HG02938 (cell line): ENCODE results near the gene RECQL5.

Source experiments
- ATAC-seq: cut with Tn5 transposase; IDR thresholded peaks from one replicate; pipeline ENCODE4 v1.9.1; 2021; ENCODE audit warnings: mild to moderate bottlenecking, moderate library complexity; ENCODE audit not compliant: unreplicated experiment

The RECQL5 gene

GRCh38 chr17:75634754-75635609 is 32.0 kb downstream of the RECQL5 start:
- no peak for ATAC-seq

GRCh38 chr17:75634376-75634740 is 32.6 kb downstream of the RECQL5 start:
- no peak for ATAC-seq

- ATAC-seq = no peak
Measured at GRCh38 chr17:75633486-75634375, 33.2 kb downstream of the RECQL5 start.

- ATAC-seq = no peak
Measured at GRCh38 chr17:75632863-75633485, 34.0 kb downstream of the RECQL5 start, which contains the start of gene SMIM5. TSS of gene SMIM5 (plus strand) at chr17:75633434. CDS start at chr17:75640202, 6,768 bp downstream.

GRCh38 chr17:75632428-75632827 is 34.5 kb downstream of the RECQL5 start:
- no peak for ATAC-seq

- no peak for ATAC-seq
Measured at GRCh38 chr17:75631353-75631752, 35.6 kb downstream of the RECQL5 start.

GRCh38 chr17:75630071-75630917 is 36.7 kb downstream of the RECQL5 start:
- ATAC-seq = no peak

- ATAC-seq = no peak
Measured at GRCh38 chr17:75629157-75629556, 37.8 kb downstream of the RECQL5 start.

GRCh38 chr17:75628425-75628824 is 38.5 kb downstream of the RECQL5 start:
- ATAC-seq = no peak

- ATAC-seq = no peak
Measured at GRCh38 chr17:75627094-75627493, 39.9 kb downstream of the RECQL5 start.

GRCh38 chr17:75626496-75627038 is 40.4 kb downstream of the RECQL5 start:
- no peak for ATAC-seq

- no peak for ATAC-seq
Measured at GRCh38 chr17:75625813-75626486, 41.0 kb downstream of the RECQL5 start.

GRCh38 chr17:75624714-75625345 is 42.1 kb downstream of the RECQL5 start:
- ATAC-seq = no peak

- ATAC-seq = no peak
Measured at GRCh38 chr17:75624021-75624420, 42.9 kb downstream of the RECQL5 start.

- ATAC-seq = no peak
Measured at GRCh38 chr17:75623386-75623785, 43.6 kb downstream of the RECQL5 start.

- ATAC-seq = no peak
Measured at GRCh38 chr17:75622771-75623273, 44.1 kb downstream of the RECQL5 start.

- ATAC-seq = no peak
Measured at GRCh38 chr17:75622076-75622475, 44.9 kb downstream of the RECQL5 start.

- no peak for ATAC-seq
Measured at GRCh38 chr17:75621489-75621888, 45.5 kb downstream of the RECQL5 start.
